Measurements from ENCODE around the gene SCRN1.
A peak's percentile ranks its signal among the peaks of the same experiment; 100 is the strongest.
"Not testable (repeated sequence)": the region's sequence is repeated elsewhere in the genome, so short reads cannot be mapped to it uniquely, and the experiment has no call there.

The SCRN1 gene

GRCh38 chr7:29970158-29970557 is 19.4 kb downstream of the SCRN1 start:
- FAIRE-seq, result no peak

GRCh38 chr7:29969738-29970137 is 19.9 kb downstream of the SCRN1 start:
- DNase-seq (ENCODE audit: low spot score) (no peak), FAIRE-seq (no peak)

More at GRCh38 chr7:29970158-29970557, 19.4 kb downstream of the SCRN1 start:
- DNase-seq (ENCODE audit: low spot score), result no peak

GRCh38 chr7:29968683-29969395 is 20.8 kb downstream of the SCRN1 start:
- peak; percentile 81 for DNase-seq (ENCODE audit: low spot score)
- FAIRE-seq, result peak; percentile 93

GRCh38 chr7:29965030-29965429 is 24.6 kb downstream of the SCRN1 start:
- FAIRE-seq, result no peak

GRCh38 chr7:29962035-29962434 is 27.6 kb downstream of the SCRN1 start:
- DNase-seq (ENCODE audit: low spot score) (no peak), FAIRE-seq (peak; percentile 88)

More at GRCh38 chr7:29965030-29965429, 24.6 kb downstream of the SCRN1 start:
- no peak for DNase-seq (ENCODE audit: low spot score)

GRCh38 chr7:29961611-29962010 is 28.0 kb downstream of the SCRN1 start:
- not testable (repeated sequence) for DNase-seq (ENCODE audit: low spot score); FAIRE-seq

- FAIRE-seq, result no peak
- DNase-seq (ENCODE audit: low spot score), result no peak
Observed at GRCh38 chr7:29958667-29959358, 30.8 kb downstream of the SCRN1 start.

- FAIRE-seq (no peak), DNase-seq (ENCODE audit: low spot score) (no peak)
Observed at GRCh38 chr7:29957521-29958310, 31.9 kb downstream of the SCRN1 start.

GRCh38 chr7:29956487-29956836 is 33.1 kb downstream of the SCRN1 start:
- DNase-seq (ENCODE audit: low spot score), result no peak
- no peak for FAIRE-seq

- FAIRE-seq, result no peak
Observed at GRCh38 chr7:29955799-29956486, 33.7 kb downstream of the SCRN1 start.

GRCh38 chr7:29955075-29955792 is 34.4 kb downstream of the SCRN1 start:
- DNase-seq (ENCODE audit: low spot score) (no peak), FAIRE-seq (no peak)

More at GRCh38 chr7:29955799-29956486, 33.7 kb downstream of the SCRN1 start:
- DNase-seq (ENCODE audit: low spot score), result no peak

GRCh38 chr7:29953726-29954347 is 35.8 kb downstream of the SCRN1 start:
- no peak for DNase-seq (ENCODE audit: low spot score)
- FAIRE-seq, result no peak

- no peak for DNase-seq (ENCODE audit: low spot score)
- FAIRE-seq, result no peak
Observed at GRCh38 chr7:29951206-29951605, 38.4 kb downstream of the SCRN1 start.

- DNase-seq (ENCODE audit: low spot score) (no peak), FAIRE-seq (no peak)
Observed at GRCh38 chr7:29950480-29950879, 39.1 kb downstream of the SCRN1 start.

GRCh38 chr7:29948587-29948986 is 41.0 kb downstream of the SCRN1 start:
- FAIRE-seq, result no peak
- no peak for DNase-seq (ENCODE audit: low spot score)

GRCh38 chr7:29946428-29947186 is 43.0 kb downstream of the SCRN1 start:
- FAIRE-seq (no peak), DNase-seq (ENCODE audit: low spot score) (no peak)

- no peak for FAIRE-seq
- DNase-seq (ENCODE audit: low spot score), result no peak
Observed at GRCh38 chr7:29945259-29945809, 44.3 kb downstream of the SCRN1 start.

- no peak for FAIRE-seq
- DNase-seq (ENCODE audit: low spot score), result no peak
Observed at GRCh38 chr7:29940199-29940598, 49.4 kb downstream of the SCRN1 start.

GRCh38 chr7:29937132-29937531 is 52.5 kb downstream of the SCRN1 start:
- no peak for FAIRE-seq
- DNase-seq (ENCODE audit: low spot score), result no peak
